ENCODE data around the gene ASXL1. TPM values are rescaled to one million over a fixed set of nuclear protein-coding genes. Genes with fewer than 3 reads are reported as not detected.

ASXL1 gene
- total and polyA plus RNA-seq, 9 of the 15 experiments (the other 6 are each of a cell fraction or from before 2014, with no cell fraction given) = 6.5 to 65.3 (median 32.3) TPM

- TF ChIP-seq ZNF609 (CRISPR knock-in tag; IDR thresholded peaks at IDR 0.05; ENCODE audit: borderline replicate concordance) (no peak), DDX20 (tag; IDR thresholded peaks at IDR 0.05; ENCODE audit: low read depth) (no peak), ARID1B (IDR thresholded peaks at IDR 0.05) (no peak), PRMT5 (CRISPR knock-in tag; IDR thresholded peaks at IDR 0.05) (no peak), RFX7 (CRISPR knock-in tag; IDR thresholded peaks at IDR 0.05) (no peak), RBM14 (IDR thresholded peaks at IDR 0.05; ENCODE audit: borderline replicate concordance, insufficient read depth, low read depth, low read length) (no peak), MBD2 (IDR thresholded peaks at IDR 0.05; ENCODE audit: borderline replicate concordance, low read depth) (peak; percentile 81; the same call in 1 of the 2 replicates), TFAM (CRISPR knock-in tag; conservative IDR thresholded peaks at IDR 0.05) (no peak), FOXP1 (CRISPR knock-in tag; IDR thresholded peaks at IDR 0.05) (no peak; the same call in 1 of the 2 replicates), ZNF121 (CRISPR knock-in tag; conservative IDR thresholded peaks at IDR 0.05) (no peak), ZZZ3 (IDR thresholded peaks at IDR 0.05) (no peak), HNRNPL (IDR thresholded peaks at IDR 0.05; ENCODE audit: low read depth, low read length) (no peak), ELK3 (CRISPR knock-in tag; IDR thresholded peaks at IDR 0.05) (no peak), SREBF1 (IDR thresholded peaks at IDR 0.05; ENCODE audit: borderline replicate concordance, low read depth, low read length) (no peak; the same call in 1 of the 2 replicates), PCBP2 (IDR thresholded peaks at IDR 0.05; ENCODE audit: low read depth, low read length, poor library complexity, severe bottlenecking) (no peak), FOSL1 (tag; conservative IDR thresholded peaks at IDR 0.05) (peak; percentile 54; the same call in 1 of the 2 replicates), CHD4 (IDR thresholded peaks at IDR 0.05; ENCODE audit: insufficient read depth, insufficient replicate concordance, low read depth, low read length, poor library complexity, severe bottlenecking) (no peak), SMAD4 (CRISPR knock-in tag; conservative IDR thresholded peaks at IDR 0.05) (peak; percentile 88), MCM7 (IDR thresholded peaks at IDR 0.05) (no peak), POLR2B (IDR thresholded peaks at IDR 0.05; ENCODE audit: low read depth, partially characterized antibody) (peak; percentile 66), DEAF1 (CRISPR knock-in tag; IDR thresholded peaks at IDR 0.05) (no peak)
Measured at GRCh38 chr20:32357869-32358631, at the start of gene ASXL1 (continued).
